MM.1S (cell line): Measurements from ENCODE around the gene UBIAD1.

Source experiments
- EZH2 ChIP-seq: fragments of 300-600 bp; sonication (generic); optimal IDR thresholded peaks from 2 replicates; pipeline ENCODE3; 2017; ENCODE audit warnings: low read depth, mild to moderate bottlenecking, antibody characterized with exemption, low read length, mixed read lengths
- TF ChIP-seq, protein P1 (sequence below): fragments of 300-600 bp; sonication (generic); IDR thresholded peaks from 2 replicates; pipeline ENCODE4 v1.5.1; 2016; ENCODE audit warnings: antibody characterized with exemption, low read length, mixed read lengths

DNA sequence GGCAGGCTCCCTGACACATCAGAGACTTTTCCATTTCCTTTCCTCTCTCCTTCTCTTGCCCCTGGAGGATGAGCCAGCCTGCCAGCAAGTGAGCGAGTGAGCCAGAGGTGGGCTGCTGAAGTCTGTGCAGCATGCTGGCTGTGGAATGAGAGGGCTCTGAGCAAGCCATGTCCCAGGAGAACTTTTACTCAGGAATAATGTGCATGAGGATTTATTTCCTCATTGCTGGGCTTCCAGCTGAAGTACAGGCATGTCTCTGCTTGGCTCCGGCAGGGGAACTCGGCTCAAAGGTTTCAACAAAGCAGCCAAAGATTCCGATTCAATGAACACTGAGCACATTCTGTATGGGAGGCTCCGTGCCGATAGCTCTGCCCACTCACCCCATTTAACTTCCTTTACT lies 43.7 kb downstream of the UBIAD1 start:
- TF ChIP-seq EZH2 = no peak
- TF ChIP-seq, protein P1, sequence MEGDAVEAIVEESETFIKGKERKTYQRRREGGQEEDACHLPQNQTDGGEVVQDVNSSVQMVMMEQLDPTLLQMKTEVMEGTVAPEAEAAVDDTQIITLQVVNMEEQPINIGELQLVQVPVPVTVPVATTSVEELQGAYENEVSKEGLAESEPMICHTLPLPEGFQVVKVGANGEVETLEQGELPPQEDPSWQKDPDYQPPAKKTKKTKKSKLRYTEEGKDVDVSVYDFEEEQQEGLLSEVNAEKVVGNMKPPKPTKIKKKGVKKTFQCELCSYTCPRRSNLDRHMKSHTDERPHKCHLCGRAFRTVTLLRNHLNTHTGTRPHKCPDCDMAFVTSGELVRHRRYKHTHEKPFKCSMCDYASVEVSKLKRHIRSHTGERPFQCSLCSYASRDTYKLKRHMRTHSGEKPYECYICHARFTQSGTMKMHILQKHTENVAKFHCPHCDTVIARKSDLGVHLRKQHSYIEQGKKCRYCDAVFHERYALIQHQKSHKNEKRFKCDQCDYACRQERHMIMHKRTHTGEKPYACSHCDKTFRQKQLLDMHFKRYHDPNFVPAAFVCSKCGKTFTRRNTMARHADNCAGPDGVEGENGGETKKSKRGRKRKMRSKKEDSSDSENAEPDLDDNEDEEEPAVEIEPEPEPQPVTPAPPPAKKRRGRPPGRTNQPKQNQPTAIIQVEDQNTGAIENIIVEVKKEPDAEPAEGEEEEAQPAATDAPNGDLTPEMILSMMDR = no peak
